Muscle of leg (tissue), 16 donors: Measurements from ENCODE around the gene MYPN. TPM values are rescaled to one million over a fixed set of nuclear protein-coding genes. Genes with fewer than 3 reads are reported as not detected.
"Not testable (repeated sequence)": the region's sequence is repeated elsewhere in the genome, so short reads cannot be mapped to it uniquely, and the experiment has no call there.

Source experiments
- DNase-seq: peaks from one replicate; pipeline ENCODE4 v3.0.0; 2013
- H3K27ac ChIP-seq: one replicate; pipeline ENCODE4 v1.5.1; 2013; ENCODE audit warnings: mild to moderate bottlenecking, low read length, control low read depth
- H3K27me3 ChIP-seq: one replicate; pipeline ENCODE4 v1.6.1; 2013; ENCODE audit warnings: low read length; ENCODE audit not compliant: control insufficient read depth, insufficient read depth
- H3K36me3 ChIP-seq: one replicate; pipeline ENCODE4 v1.6.1; 2013; ENCODE audit warnings: low read length; ENCODE audit not compliant: control insufficient read depth, insufficient read depth
- H3K4me1 ChIP-seq: one replicate; pipeline ENCODE4 v1.6.1; 2013; ENCODE audit warnings: low read length; ENCODE audit not compliant: control insufficient read depth, insufficient read depth
- H3K4me3 ChIP-seq: one replicate; pipeline ENCODE4 v1.5.1; 2013; ENCODE audit warnings: low read length, control low read depth
- H3K9me3 ChIP-seq: replicated peaks from 2 replicates; pipeline ENCODE4 v1.6.1; 2013; ENCODE audit warnings: low read depth, low read length; ENCODE audit not compliant: control insufficient read depth
- WGBS: methylation state at CpG from one replicate; pipeline ENCODE4 v1.1.5; 2013; ENCODE audit warnings: missing lambda C conversion rate; ENCODE audit not compliant: insufficient coverage; 5-methylcytosine and 5-hydroxymethylcytosine counted together
- long read RNA-seq, 11 donors: transcript quantifications; one replicate each; lab custom pipeline, GENCODE V29; 2026
- polyA plus RNA-seq, 8 donors: library from polyadenylated mRNA; unstranded; fragments of 120-200 nt; gene quantifications; one replicate each; pipeline versions ENCODE4 v1.2.1 to v1.2.3, GENCODE V29; 2013; ENCODE audit warnings: inconsistent platforms in 1 of 8, low replicate concordance in 1 of 8; ENCODE audit not compliant: insufficient read length in 8 of 8, insufficient read depth in 1 of 8
- total RNA-seq: library from RNA; stranded (reverse); fragments of 120-200 nt; gene quantifications from one replicate; pipeline ENCODE4 v1.2.4, GENCODE V29; 2013

MYPN gene
- total RNA-seq (69.2 TPM), polyA plus RNA-seq (10 to 100 TPM; 49.1 to 88.0 (median 61.6) TPM)
- long read RNA-seq, donor 1, partial matches to known transcripts: 11 of 11 reads
- long read RNA-seq, donor 1, other reads (novel, unspliced or antisense): 0 of 11 reads
- long read RNA-seq, donor 2: 0 reads
- long read RNA-seq, donor 3, partial matches to known transcripts: 45 of 56 reads
- long read RNA-seq, donor 3, other reads (novel, unspliced or antisense): 11 of 56 reads
- long read RNA-seq, donor 4, partial matches to known transcripts: 29 of 29 reads
- long read RNA-seq, donor 4, other reads (novel, unspliced or antisense): 0 of 29 reads
- long read RNA-seq, donor 5, partial matches to known transcripts: 37 of 37 reads
- long read RNA-seq, donor 5, other reads (novel, unspliced or antisense): 0 of 37 reads
- long read RNA-seq, donor 6, partial matches to known transcripts: 71 of 81 reads
- long read RNA-seq, donor 6, other reads (novel, unspliced or antisense): 10 of 81 reads
- long read RNA-seq, donor 7, partial matches to known transcripts: 15 of 20 reads
- long read RNA-seq, donor 7, other reads (novel, unspliced or antisense): 5 of 20 reads
- long read RNA-seq, donor 8, partial matches to known transcripts: 12 of 12 reads
- long read RNA-seq, donor 8, other reads (novel, unspliced or antisense): 0 of 12 reads
- long read RNA-seq, donor 9, partial matches to known transcripts: 35 of 35 reads
- long read RNA-seq, donor 9, other reads (novel, unspliced or antisense): 0 of 35 reads
- long read RNA-seq, donor 10, partial matches to known transcripts: 30 of 35 reads
- long read RNA-seq, donor 10, other reads (novel, unspliced or antisense): 5 of 35 reads
- long read RNA-seq, donor 11, partial matches to known transcripts: 11 of 11 reads
- long read RNA-seq, donor 11, other reads (novel, unspliced or antisense): 0 of 11 reads

GRCh38 chr10:68109331-68109730, at the start of gene MYPN:
Gene MYPN, plus strand, starts transcription at chr10:68109488. Its CDS starts 11,951 bp downstream, at chr10:68121439.
- H3K27me3 ChIP-seq: no peaks in the 10 kb centered on the region
- H3K9me3 ChIP-seq: no peaks in the 10 kb centered on the region
- H3K4me3 ChIP-seq: peak within 1 kb of the TSS; percentile 49
- DNase-seq: peak; percentile 78
- WGBS: 56% methylated on average over 1 of the region's 3 CpGs
- H3K4me1 ChIP-seq: peaks cover 9% of the 10 kb centered on the region
- no peaks in the 10 kb centered on the region for H3K36me3 ChIP-seq
- peak within 1 kb of the TSS; percentile 91 for H3K27ac ChIP-seq

- H3K36me3 ChIP-seq: peaks cover 2% of the 10 kb centered on the region
- H3K27ac ChIP-seq: no peak overlapping the region
- no peak for DNase-seq
- no peak overlapping the region for H3K4me3 ChIP-seq
- H3K4me1 ChIP-seq: no peaks in the 10 kb centered on the region
- no CpG with 5 or more reads among the region's 4 CpGs for WGBS
- H3K27me3 ChIP-seq: no peaks in the 10 kb centered on the region
- no peaks in the 10 kb centered on the region for H3K9me3 ChIP-seq
Observed at GRCh38 chr10:68067029-68067428, 42.3 kb upstream of the MYPN start.

GRCh38 chr10:68067508-68067907, 41.8 kb upstream of the MYPN start:
- DNase-seq: no peak
- Histone ChIP-seq H3K36me3 (peaks cover 2% of the 10 kb centered on the region), H3K4me1 (no peaks in the 10 kb centered on the region), H3K9me3 (no peaks in the 10 kb centered on the region), H3K4me3 (no peak overlapping the region), H3K27me3 (no peaks in the 10 kb centered on the region), H3K27ac (no peak overlapping the region)
- no CpG with 5 or more reads among the region's 3 CpGs for WGBS

GRCh38 chr10:68073631-68074030, 35.7 kb upstream of the MYPN start:
- Histone ChIP-seq H3K4me1 (peaks cover 3% of the 10 kb centered on the region), H3K27me3 (no peaks in the 10 kb centered on the region), H3K9me3 (no peaks in the 10 kb centered on the region), H3K4me3 (peak overlapping the region; percentile 100), H3K36me3 (peaks cover 2% of the 10 kb centered on the region), H3K27ac (peak overlapping the region; percentile 100)
- WGBS: no CpG with 5 or more reads among the region's 3 CpGs
- no peak for DNase-seq

- peaks cover 3% of the 10 kb centered on the region for H3K4me1 ChIP-seq
Observed at GRCh38 chr10:68074031-68074774, 35.1 kb upstream of the MYPN start.

GRCh38 chr10:68074775-68075549, 34.3 kb upstream of the MYPN start, which contains the start of gene HERC4:
Gene HERC4, minus strand, starts transcription at chr10:68075283. Its CDS starts 2,175 bp downstream, at chr10:68073108.
- Histone ChIP-seq H3K27me3 (no peaks in the 10 kb centered on the region), H3K4me3 (peak within 1 kb of the TSS; percentile 100), H3K36me3 (peaks cover 2% of the 10 kb centered on the region), H3K27ac (peak within 1 kb of the TSS; percentile 100), H3K9me3 (no peaks in the 10 kb centered on the region), H3K4me1 (peaks cover 3% of the 10 kb centered on the region)
- DNase-seq: peak; percentile 98
- 0% methylated on average over 46 of the region's 64 CpGs for WGBS

More at GRCh38 chr10:68074031-68074774, 35.1 kb upstream of the MYPN start:
- Histone ChIP-seq H3K36me3 (peaks cover 2% of the 10 kb centered on the region), H3K27ac (peak overlapping the region; percentile 100), H3K4me3 (peak overlapping the region; percentile 100), H3K9me3 (no peaks in the 10 kb centered on the region), H3K27me3 (no peaks in the 10 kb centered on the region)
- peak; percentile 53 for DNase-seq
- WGBS: 0% methylated on average over 16 of the region's 27 CpGs

- no CpG with 5 or more reads among the region's 3 CpGs for WGBS
- Histone ChIP-seq H3K27ac (peak overlapping the region; percentile 79), H3K36me3 (peaks cover 2% of the 10 kb centered on the region), H3K4me3 (peak overlapping the region; percentile 36), H3K27me3 (no peaks in the 10 kb centered on the region), H3K9me3 (no peaks in the 10 kb centered on the region), H3K4me1 (peaks cover 3% of the 10 kb centered on the region)
- no peak for DNase-seq
Observed at GRCh38 chr10:68075550-68076004, 33.7 kb upstream of the MYPN start.

GRCh38 chr10:68076081-68076480, 33.2 kb upstream of the MYPN start:
- H3K27me3 ChIP-seq, DNase-seq, H3K9me3 ChIP-seq, H3K36me3 ChIP-seq, H3K4me3 ChIP-seq, H3K4me1 ChIP-seq, H3K27ac ChIP-seq: not testable (repeated sequence)
- 94% methylated on average over 14 of the region's 15 CpGs for WGBS

GRCh38 chr10:68077026-68077425, 32.3 kb upstream of the MYPN start:
- Histone ChIP-seq H3K27ac (no peak overlapping the region), H3K4me1 (peaks cover 3% of the 10 kb centered on the region), H3K9me3 (no peaks in the 10 kb centered on the region), H3K27me3 (no peaks in the 10 kb centered on the region), H3K4me3 (no peak overlapping the region), H3K36me3 (no peaks in the 10 kb centered on the region)
- no CpG with 5 or more reads among the region's 5 CpGs for WGBS
- DNase-seq: no peak
